Measurements from ENCODE around the gene ERICH2. TPM values are rescaled to one million over a fixed set of nuclear protein-coding genes. Genes with fewer than 3 reads are reported as not detected.

ERICH2 gene
- total RNA-seq, 1 donor from 2014 or later: 0.52 TPM

DNA sequence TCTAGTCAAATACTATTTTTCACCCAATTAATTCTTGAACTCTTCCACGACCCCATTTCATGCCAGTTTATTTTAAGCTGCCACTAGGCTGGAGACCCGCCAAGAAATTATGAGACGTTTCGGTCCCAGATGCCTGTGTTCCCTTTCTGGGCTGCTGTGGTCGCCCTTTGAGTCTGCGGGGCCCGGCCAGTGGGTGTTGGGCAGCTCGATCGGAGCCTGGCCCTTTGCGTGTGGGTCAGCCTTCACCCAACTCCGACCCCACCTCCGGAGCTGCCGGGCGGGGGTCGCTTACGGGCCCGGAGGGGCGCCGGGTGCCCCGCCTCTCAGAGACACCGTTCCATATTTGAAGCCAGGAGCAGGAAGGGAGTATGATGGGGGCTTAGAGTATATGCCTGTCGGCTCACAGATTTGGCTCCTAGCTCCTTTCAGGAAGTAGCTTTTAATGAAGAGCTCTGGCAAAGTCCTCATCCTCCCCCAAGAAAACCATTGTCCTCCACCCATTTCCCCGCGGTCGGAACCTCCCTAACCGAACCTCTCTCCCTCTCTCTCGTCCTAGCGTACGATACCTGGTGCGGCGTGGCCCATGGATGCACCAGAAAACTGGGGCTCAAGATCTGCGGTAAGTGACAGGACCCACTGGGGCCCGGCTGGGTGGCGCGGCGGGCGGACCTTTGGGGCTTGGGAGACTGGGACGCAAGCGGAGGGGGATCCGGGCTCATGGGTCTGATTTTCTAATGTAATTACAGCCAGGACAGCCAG is 51.5 kb downstream of the ERICH2 start:
- Histone ChIP-seq H3K9me3 (ENCODE audit: control insufficient read depth in 3 of 3, low read length in 3 of 3) (no peaks in the 10 kb centered on the region), H3K36me3 (ENCODE audit: control insufficient read depth in 3 of 3, insufficient read depth in 3 of 3, low read length in 3 of 3) (no peaks in the 10 kb centered on the region), H3K27me3 (ENCODE audit: control insufficient read depth in 3 of 3, insufficient read depth in 3 of 3, low read length in 3 of 3) (peaks cover 68 to 84% (median 84%) of the 10 kb centered on the region in 3 donors), H3K9ac (ENCODE audit: low read depth in 1 of 3, low read length in 3 of 3) (peak overlapping the region in 2 of 3 donors; percentile 16 to 20), H3K27ac (ENCODE audit: low read depth, low read length) (no peak overlapping the region), H3K4me1 (ENCODE audit: control insufficient read depth in 3 of 3, insufficient read depth in 3 of 3, low read length in 3 of 3) (peaks cover 50 to 61% (median 59%) of the 10 kb centered on the region in 3 donors), H3K4me3 (ENCODE audit: low read length in 3 of 3) (peak overlapping the region; percentile 30 to 63 (median 58))

DNA sequence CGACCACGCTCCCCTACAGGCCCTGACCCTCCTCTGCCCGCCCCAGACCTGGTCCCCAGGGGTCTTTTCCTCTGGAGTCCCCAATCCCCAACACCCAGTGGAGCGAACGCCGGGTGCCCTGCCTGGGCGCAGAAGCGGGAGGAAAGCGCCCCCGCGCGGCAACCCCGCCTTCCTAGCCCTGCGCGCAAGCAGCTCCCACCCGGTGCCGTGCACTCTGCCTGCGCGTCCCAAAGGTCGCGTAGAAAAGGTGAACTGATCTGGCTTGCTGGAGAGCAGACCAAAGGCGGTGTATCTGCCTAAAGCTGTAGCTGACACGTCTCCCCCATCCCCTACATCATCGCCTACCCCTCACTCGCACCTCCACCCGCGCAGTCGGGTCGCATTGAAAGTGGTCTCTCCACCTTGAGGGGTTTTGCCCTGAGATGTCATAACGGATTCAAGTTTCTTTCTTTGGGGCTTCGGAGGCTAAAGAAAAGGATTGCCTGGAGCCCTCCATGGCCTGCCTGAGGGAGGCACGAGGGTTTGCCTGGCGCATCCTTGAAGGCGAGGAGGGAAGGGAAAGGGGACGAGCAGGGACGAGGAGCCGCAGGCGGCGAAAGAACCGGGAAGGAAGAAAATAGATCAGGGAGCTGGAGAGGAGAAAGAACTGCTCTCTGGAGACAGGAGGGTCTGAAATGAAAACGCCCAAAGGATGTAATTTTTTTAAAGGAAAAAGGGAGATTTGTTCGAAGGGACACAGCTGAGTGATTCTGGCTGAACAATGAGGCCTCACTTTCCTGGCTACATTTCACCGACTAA is 52.3 kb downstream of the ERICH2 start:
- peak overlapping the region; percentile 30 to 70 (median 63) for H3K4me3 ChIP-seq (ENCODE audit: low read length in 3 of 3)
- H3K9ac ChIP-seq (ENCODE audit: low read depth in 1 of 3, low read length in 3 of 3): peak overlapping the region in 2 of 3 donors; percentile 3 to 20
- H3K27ac ChIP-seq (ENCODE audit: low read depth, low read length): no peak overlapping the region
- H3K27me3 ChIP-seq (ENCODE audit: control insufficient read depth in 3 of 3, insufficient read depth in 3 of 3, low read length in 3 of 3): peaks cover 62 to 84% (median 80%) of the 10 kb centered on the region in 3 donors
- H3K4me1 ChIP-seq (ENCODE audit: control insufficient read depth in 3 of 3, insufficient read depth in 3 of 3, low read length in 3 of 3): peaks cover 44 to 54% (median 52%) of the 10 kb centered on the region in 3 donors
- no peaks in the 10 kb centered on the region for H3K36me3 ChIP-seq (ENCODE audit: control insufficient read depth in 3 of 3, insufficient read depth in 3 of 3, low read length in 3 of 3)
- H3K9me3 ChIP-seq (ENCODE audit: control insufficient read depth in 3 of 3, low read length in 3 of 3): no peaks in the 10 kb centered on the region

DNA sequence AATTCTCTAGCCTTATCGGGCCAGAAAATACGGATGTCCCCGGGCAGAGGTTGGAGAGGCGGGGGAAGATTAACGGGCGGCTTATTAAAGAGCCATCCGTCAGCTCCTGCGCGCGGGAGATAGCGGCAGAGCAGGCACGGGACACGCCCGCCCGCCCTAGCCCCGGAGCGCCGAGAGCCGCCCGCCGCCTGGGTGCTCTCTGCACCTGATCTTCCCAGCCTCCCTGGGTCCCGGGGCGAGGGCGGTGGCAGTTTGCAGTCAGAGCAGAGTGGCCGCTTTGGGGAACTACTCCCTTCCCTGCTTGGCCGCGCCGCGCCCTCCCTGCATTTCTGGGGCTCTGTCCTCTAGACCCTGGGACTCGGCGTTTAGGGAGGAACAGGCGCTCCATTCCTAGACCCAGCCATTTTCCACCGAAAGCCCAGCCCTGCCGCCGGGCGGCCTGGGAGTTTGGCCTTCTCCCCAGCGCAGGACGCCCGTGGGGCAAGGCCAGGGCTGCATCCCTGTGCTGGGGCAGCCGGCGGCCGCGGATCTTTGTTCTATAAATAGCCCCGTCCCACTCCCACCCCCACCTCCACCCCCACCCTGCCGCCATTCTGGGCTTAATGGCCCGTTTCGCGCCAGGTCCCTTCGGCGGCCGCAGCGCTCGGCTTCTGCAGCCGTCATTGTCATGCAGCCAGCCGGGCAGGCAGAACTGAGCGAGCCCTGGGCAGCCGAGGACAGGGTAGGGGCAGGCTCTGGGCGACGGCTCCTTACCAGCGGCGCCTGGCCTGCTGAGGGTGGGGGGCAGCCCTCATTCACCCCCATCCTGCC is 53.1 kb downstream of the ERICH2 start:
- Histone ChIP-seq H3K9me3 (ENCODE audit: control insufficient read depth in 3 of 3, low read length in 3 of 3) (no peaks in the 10 kb centered on the region), H3K27ac (ENCODE audit: low read depth, low read length) (no peak overlapping the region), H3K4me3 (ENCODE audit: low read length in 3 of 3) (peak overlapping the region in 2 of 3 donors; percentile 63 to 70), H3K27me3 (ENCODE audit: control insufficient read depth in 3 of 3, insufficient read depth in 3 of 3, low read length in 3 of 3) (peaks cover 65 to 81% (median 77%) of the 10 kb centered on the region in 3 donors), H3K36me3 (ENCODE audit: control insufficient read depth in 3 of 3, insufficient read depth in 3 of 3, low read length in 3 of 3) (no peaks in the 10 kb centered on the region), H3K4me1 (ENCODE audit: control insufficient read depth in 3 of 3, insufficient read depth in 3 of 3, low read length in 3 of 3) (peaks cover 38 to 47% (median 45%) of the 10 kb centered on the region in 3 donors), H3K9ac (ENCODE audit: low read depth in 1 of 3, low read length in 3 of 3) (peak overlapping the region in 2 of 3 donors; percentile 38 to 66)

DNA sequence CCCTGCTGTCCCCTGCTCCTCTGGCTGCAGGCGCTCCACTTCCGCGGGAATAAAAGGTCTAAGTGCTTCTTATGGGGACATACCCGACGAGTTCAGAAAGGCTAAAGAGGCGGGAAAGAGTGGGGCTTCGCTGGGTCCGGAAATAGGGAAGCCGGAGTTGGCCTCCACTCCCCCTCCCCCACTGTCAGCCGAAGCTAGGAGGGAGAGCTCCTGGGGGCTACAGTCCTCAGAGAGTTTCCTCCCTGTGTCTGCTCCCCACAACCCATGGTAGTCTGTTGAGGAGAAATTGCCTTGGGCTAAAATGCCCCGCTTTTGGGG is 53.7 kb downstream of the ERICH2 start:
- Histone ChIP-seq H3K36me3 (ENCODE audit: control insufficient read depth in 3 of 3, insufficient read depth in 3 of 3, low read length in 3 of 3) (no peaks in the 10 kb centered on the region), H3K27me3 (ENCODE audit: control insufficient read depth in 3 of 3, insufficient read depth in 3 of 3, low read length in 3 of 3) (peaks cover 65 to 81% (median 77%) of the 10 kb centered on the region in 3 donors), H3K4me3 (ENCODE audit: low read length in 3 of 3) (peak overlapping the region in 1 of 3 donors; percentile 41), H3K27ac (ENCODE audit: low read depth, low read length) (no peak overlapping the region), H3K4me1 (ENCODE audit: control insufficient read depth in 3 of 3, insufficient read depth in 3 of 3, low read length in 3 of 3) (peaks cover 33 to 41% (median 40%) of the 10 kb centered on the region in 3 donors), H3K9me3 (ENCODE audit: control insufficient read depth in 3 of 3, low read length in 3 of 3) (no peaks in the 10 kb centered on the region), H3K9ac (ENCODE audit: low read depth in 1 of 3, low read length in 3 of 3) (peak overlapping the region in 1 of 3 donors; percentile 16)

DNA sequence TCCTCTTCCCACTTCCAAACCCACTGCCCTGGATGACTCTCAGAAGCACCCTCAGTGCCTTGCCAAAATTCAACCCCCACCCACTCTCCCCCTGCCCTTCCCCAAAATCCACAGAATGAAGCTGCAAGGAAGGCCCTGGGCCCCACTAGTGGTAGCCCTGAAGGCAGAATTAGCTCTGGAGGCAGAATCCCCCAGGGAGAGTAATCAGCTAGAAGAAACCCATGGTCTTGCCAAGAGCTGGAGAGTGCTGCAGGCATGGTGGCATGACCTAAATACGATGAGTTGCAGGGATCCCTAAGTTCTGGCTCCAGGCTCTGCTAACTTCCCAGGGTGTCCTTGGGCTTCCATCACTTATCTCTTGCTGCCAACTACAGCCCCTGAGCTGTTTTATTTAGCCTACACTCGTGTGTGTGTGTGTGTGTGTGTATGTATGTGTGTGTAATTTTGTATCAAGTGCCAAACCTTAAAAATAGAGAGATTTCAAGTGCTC is 54.4 kb downstream of the ERICH2 start:
- H3K9ac ChIP-seq (ENCODE audit: low read depth in 1 of 3, low read length in 3 of 3): no peak overlapping the region
- H3K27me3 ChIP-seq (ENCODE audit: control insufficient read depth in 3 of 3, insufficient read depth in 3 of 3, low read length in 3 of 3): peaks cover 63 to 79% (median 74%) of the 10 kb centered on the region in 3 donors
- H3K36me3 ChIP-seq (ENCODE audit: control insufficient read depth in 3 of 3, insufficient read depth in 3 of 3, low read length in 3 of 3): no peaks in the 10 kb centered on the region
- no peaks in the 10 kb centered on the region for H3K9me3 ChIP-seq (ENCODE audit: control insufficient read depth in 3 of 3, low read length in 3 of 3)
- H3K4me1 ChIP-seq (ENCODE audit: control insufficient read depth in 3 of 3, insufficient read depth in 3 of 3, low read length in 3 of 3): peaks cover 31 to 39% (median 37%) of the 10 kb centered on the region in 3 donors
- H3K4me3 ChIP-seq (ENCODE audit: low read length in 3 of 3): no peak overlapping the region
- no peak overlapping the region for H3K27ac ChIP-seq (ENCODE audit: low read depth, low read length)

DNA sequence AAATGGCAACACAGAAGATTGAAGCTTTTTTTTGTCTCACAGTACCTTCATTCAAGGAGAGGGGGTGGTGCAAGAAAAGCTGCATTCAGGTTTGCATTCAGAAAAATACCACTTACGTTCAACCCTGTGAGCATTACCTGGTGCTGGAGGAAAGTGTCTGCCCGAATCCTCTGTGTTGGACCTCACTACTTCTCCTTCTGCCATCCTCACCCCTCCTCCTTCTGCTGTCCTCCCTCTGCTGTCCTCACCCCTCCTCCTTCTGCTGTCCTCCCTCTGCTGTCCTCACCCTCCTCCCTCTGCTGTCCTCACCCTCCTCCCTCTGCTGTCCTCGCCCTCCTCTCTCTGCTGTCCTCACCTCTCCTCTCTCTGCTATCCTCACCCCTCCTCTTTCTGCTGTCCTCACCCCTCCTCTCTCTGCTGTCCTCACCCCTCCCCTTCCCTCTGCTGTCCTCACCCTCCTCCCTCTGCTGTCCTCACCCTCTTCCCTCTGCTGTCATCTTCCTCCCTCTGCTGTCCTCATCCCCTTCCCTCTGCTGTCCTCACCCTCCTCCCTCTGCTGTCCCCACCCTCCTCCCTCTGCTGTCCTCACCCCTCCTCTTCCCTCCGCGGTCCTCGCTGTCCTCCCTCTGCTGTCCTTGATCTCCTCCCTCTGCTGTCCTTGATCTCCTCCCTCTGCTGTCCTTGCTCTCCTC is 57.8 kb downstream of the ERICH2 start:
- no peak overlapping the region for H3K27ac ChIP-seq (ENCODE audit: low read depth, low read length)
- H3K27me3 ChIP-seq (ENCODE audit: control insufficient read depth in 3 of 3, insufficient read depth in 3 of 3, low read length in 3 of 3): peaks cover 36 to 45% (median 44%) of the 10 kb centered on the region in 3 donors
- no peaks in the 10 kb centered on the region for H3K36me3 ChIP-seq (ENCODE audit: control insufficient read depth in 3 of 3, insufficient read depth in 3 of 3, low read length in 3 of 3)
- peaks cover under 1 to 7% (median 3%) of the 10 kb centered on the region in 3 donors for H3K4me1 ChIP-seq (ENCODE audit: control insufficient read depth in 3 of 3, insufficient read depth in 3 of 3, low read length in 3 of 3)
- H3K4me3 ChIP-seq (ENCODE audit: low read length in 3 of 3): no peak overlapping the region
- no peak overlapping the region for H3K9ac ChIP-seq (ENCODE audit: low read depth in 1 of 3, low read length in 3 of 3)
- no peaks in the 10 kb centered on the region for H3K9me3 ChIP-seq (ENCODE audit: control insufficient read depth in 3 of 3, low read length in 3 of 3)

DNA sequence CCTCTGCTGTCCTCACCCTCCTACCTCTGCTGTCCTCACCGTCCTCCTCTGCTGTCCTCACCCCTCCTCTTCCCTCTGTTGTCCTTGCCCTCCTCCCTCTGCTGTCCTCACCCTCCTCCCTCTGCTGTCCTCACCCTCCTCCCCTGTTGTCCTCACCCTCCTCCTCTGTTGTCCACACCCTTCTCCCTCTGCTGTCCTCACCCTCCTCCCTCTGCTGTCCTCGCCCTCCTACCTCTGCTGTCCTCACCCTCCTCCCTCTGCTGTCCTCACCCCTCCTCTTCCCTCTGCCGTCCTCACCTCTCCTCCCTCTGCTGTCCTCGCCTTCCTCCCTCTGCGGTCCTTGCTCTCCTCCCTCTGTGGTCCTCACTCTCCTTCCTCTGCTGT is 58.3 kb downstream of the ERICH2 start:
- H3K36me3 ChIP-seq (ENCODE audit: control insufficient read depth in 3 of 3, insufficient read depth in 3 of 3, low read length in 3 of 3): no peaks in the 10 kb centered on the region
- peaks cover 36 to 41% (median 40%) of the 10 kb centered on the region in 3 donors for H3K27me3 ChIP-seq (ENCODE audit: control insufficient read depth in 3 of 3, insufficient read depth in 3 of 3, low read length in 3 of 3)
- no peak overlapping the region for H3K4me3 ChIP-seq (ENCODE audit: low read length in 3 of 3)
- peaks cover 0 to 4% (median 0%) of the 10 kb centered on the region in 3 donors for H3K4me1 ChIP-seq (ENCODE audit: control insufficient read depth in 3 of 3, insufficient read depth in 3 of 3, low read length in 3 of 3)
- H3K27ac ChIP-seq (ENCODE audit: low read depth, low read length): no peak overlapping the region
- H3K9me3 ChIP-seq (ENCODE audit: control insufficient read depth in 3 of 3, low read length in 3 of 3): no peaks in the 10 kb centered on the region
- no peak overlapping the region for H3K9ac ChIP-seq (ENCODE audit: low read depth in 1 of 3, low read length in 3 of 3)

DNA sequence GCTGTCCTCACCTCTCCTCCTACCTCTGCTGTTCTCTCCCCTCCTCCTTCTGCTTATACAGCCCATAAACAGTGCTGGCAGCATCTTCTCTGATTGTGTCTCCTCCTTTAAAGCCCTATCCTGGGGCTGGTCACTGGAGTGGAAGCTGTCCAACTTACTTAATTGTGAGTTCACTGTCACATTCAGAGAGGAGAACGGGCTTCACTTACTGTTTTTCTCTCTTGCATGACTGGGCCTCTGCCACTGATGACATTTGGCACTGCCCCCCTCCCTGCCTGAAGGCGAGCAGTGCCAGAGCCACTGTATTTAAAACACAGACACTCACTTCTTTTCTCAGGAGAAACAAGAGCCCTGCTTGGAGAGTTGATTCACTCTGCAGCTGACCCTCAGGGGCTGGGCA is 58.9 kb downstream of the ERICH2 start:
- H3K27ac ChIP-seq (ENCODE audit: low read depth, low read length): no peak overlapping the region
- no peaks in the 10 kb centered on the region for H3K36me3 ChIP-seq (ENCODE audit: control insufficient read depth in 3 of 3, insufficient read depth in 3 of 3, low read length in 3 of 3)
- no peak overlapping the region for H3K4me3 ChIP-seq (ENCODE audit: low read length in 3 of 3)
- H3K27me3 ChIP-seq (ENCODE audit: control insufficient read depth in 3 of 3, insufficient read depth in 3 of 3, low read length in 3 of 3): peaks cover 32 to 36% (median 35%) of the 10 kb centered on the region in 3 donors
- H3K9ac ChIP-seq (ENCODE audit: low read depth in 1 of 3, low read length in 3 of 3): no peak overlapping the region
- H3K4me1 ChIP-seq (ENCODE audit: control insufficient read depth in 3 of 3, insufficient read depth in 3 of 3, low read length in 3 of 3): no peaks in the 10 kb centered on the region
- H3K9me3 ChIP-seq (ENCODE audit: control insufficient read depth in 3 of 3, low read length in 3 of 3): no peaks in the 10 kb centered on the region

DNA sequence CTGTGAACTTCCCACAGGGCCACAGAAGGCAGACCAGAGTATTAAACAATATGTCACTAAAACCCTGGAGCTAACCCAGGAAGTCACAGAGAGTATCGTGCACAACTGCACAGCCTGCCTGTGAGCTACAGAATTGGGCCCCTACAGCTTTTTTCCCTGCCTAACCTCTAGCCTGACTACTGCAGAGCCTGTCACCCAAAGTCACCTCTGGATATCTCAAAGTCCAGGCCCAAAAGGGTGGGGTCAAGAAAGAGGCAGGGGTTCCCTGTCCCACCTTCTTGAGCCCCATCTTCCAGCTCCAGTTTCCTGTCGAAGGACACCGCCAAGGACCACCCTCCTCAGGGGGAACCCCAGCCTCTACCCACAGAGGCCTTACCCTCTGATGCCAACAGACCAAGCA is 60.0 kb downstream of the ERICH2 start:
- Histone ChIP-seq H3K9me3 (ENCODE audit: control insufficient read depth in 3 of 3, low read length in 3 of 3) (no peaks in the 10 kb centered on the region), H3K4me3 (ENCODE audit: low read length in 3 of 3) (no peak overlapping the region), H3K9ac (ENCODE audit: low read depth in 1 of 3, low read length in 3 of 3) (no peak overlapping the region), H3K4me1 (ENCODE audit: control insufficient read depth in 3 of 3, insufficient read depth in 3 of 3, low read length in 3 of 3) (no peaks in the 10 kb centered on the region), H3K27ac (ENCODE audit: low read depth, low read length) (no peak overlapping the region), H3K36me3 (ENCODE audit: control insufficient read depth in 3 of 3, insufficient read depth in 3 of 3, low read length in 3 of 3) (no peaks in the 10 kb centered on the region), H3K27me3 (ENCODE audit: control insufficient read depth in 3 of 3, insufficient read depth in 3 of 3, low read length in 3 of 3) (peaks cover 26 to 33% (median 29%) of the 10 kb centered on the region in 3 donors)
